Measurements from ENCODE around the gene WDR73.

GRCh38 chr15:84609818-84610525 is 44.1 kb downstream of the WDR73 start:
- TF ChIP-seq CTCF (IDR thresholded peaks at IDR 0.05) = no peak
- TF ChIP-seq POLR2A (IDR thresholded peaks at IDR 0.05) = no peak

Data from Peyer's patch (tissue), 4 donors.